Body of pancreas (tissue), 4 donors: Measurements from ENCODE around the gene LSM14B.

Source experiments
- POLR2A ChIP-seq, 3 donors: fragments of 450-650 bp; IDR thresholded peaks; one replicate each; pipeline ENCODE4 v1.6.1; 2016; ENCODE audit warnings: antibody characterized with exemption in 3 of 3, mild to moderate bottlenecking in 2 of 3
- TF ChIP-seq, protein P1 (sequence below), 7 experiments: fragments of 450-650 bp in 4 of 7; fragments of 200-600 bp in 3 of 7; sonication (generic) in 3 of 7; IDR thresholded peaks; one replicate each; pipeline ENCODE4 v1.5.1; 2016 to 2019; ENCODE audit warnings: antibody characterized with exemption in 7 of 7

DNA sequence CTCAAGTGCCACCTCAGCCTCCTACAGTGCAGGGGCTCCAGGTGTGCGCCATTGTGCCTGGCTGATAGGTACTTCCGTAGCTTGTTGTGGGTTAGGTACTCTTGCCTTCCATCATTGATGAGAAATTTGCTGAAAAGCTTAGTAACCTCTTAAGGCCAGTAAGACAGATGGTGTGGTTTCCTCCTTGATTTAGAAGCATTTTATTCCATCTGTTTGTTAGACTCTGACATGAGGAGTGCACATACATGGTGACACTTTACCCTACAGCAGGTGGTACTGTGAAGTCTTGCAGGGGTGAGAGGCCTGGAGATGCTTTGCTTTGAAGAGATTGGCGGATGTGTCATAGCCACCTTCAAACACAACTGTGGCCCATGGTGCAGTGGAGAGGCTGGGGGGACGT, 45.8 kb downstream of the LSM14B start:
- TF ChIP-seq, protein P1, sequence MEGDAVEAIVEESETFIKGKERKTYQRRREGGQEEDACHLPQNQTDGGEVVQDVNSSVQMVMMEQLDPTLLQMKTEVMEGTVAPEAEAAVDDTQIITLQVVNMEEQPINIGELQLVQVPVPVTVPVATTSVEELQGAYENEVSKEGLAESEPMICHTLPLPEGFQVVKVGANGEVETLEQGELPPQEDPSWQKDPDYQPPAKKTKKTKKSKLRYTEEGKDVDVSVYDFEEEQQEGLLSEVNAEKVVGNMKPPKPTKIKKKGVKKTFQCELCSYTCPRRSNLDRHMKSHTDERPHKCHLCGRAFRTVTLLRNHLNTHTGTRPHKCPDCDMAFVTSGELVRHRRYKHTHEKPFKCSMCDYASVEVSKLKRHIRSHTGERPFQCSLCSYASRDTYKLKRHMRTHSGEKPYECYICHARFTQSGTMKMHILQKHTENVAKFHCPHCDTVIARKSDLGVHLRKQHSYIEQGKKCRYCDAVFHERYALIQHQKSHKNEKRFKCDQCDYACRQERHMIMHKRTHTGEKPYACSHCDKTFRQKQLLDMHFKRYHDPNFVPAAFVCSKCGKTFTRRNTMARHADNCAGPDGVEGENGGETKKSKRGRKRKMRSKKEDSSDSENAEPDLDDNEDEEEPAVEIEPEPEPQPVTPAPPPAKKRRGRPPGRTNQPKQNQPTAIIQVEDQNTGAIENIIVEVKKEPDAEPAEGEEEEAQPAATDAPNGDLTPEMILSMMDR (IDR thresholded peaks at IDR 0.05), result no peak
- TF ChIP-seq POLR2A (IDR thresholded peaks at IDR 0.05), result no peak
